T-helper 2 cell treated with Interferon-gamma antibody and Interleukin-4, amounts not matched to agents 100 ng/mL and 5 ng/mL, for 36 hours (primary cell): ENCODE data around the gene SMIM38. TPM values are rescaled to one million over a fixed set of nuclear protein-coding genes. Genes with fewer than 3 reads are reported as not detected.

Source experiments
- intact Hi-C: fragments of 100-400 bp; cut with micrococcal nuclease; formaldehyde crosslinking; loops from one replicate; pipeline ENCODE4 v1.15.1; 2023
- total RNA-seq: library from RNA; stranded (reverse); gene quantifications from 2 replicates; pipeline ENCODE4 v1.2.3, GENCODE V29; 2022

SMIM38 gene
- total RNA-seq, 1 donor from 2014 or later = 0.43 TPM

DNA sequence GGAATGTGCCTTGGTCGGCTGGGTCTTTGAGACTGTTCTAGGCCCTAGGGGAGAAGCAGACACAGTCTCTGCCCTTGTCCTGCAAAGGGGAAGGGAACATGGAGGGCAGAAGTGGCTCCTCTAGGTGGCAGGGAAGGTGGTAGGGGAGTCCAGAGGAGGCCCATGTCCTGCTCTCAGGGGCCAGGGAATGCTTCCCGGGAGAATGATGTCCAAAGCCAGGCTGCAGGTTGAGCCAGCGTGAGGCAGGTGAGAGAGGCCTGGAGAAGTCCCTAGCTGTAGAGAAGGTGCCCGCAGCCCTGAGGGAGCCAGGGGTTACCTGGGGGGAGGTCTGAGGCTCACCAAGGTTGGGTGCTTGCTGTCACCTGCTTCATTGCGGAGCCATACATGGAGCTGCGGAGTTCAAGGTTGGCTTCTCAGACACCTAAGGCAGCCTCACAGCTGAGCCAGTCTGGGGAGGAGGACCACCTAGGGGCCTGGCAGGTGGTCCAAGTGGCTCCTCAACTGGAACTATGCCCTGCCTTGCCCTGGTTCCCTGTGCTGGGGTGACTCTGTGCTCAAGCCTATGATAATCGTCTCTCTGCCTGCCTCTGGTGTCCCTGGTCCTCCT is 46.1 kb downstream of the SMIM38 start:
- intact Hi-C loops = no loop called here

GRCh38 chr11:69202511-69203221 is 46.9 kb downstream of the SMIM38 start:
- intact Hi-C loops = no loop called here

- intact Hi-C loops = no loop called here
Measured at GRCh38 chr11:69203381-69203780, 47.6 kb downstream of the SMIM38 start.

GRCh38 chr11:69203901-69204245 is 48.1 kb downstream of the SMIM38 start:
- intact Hi-C loops = no loop called here

DNA sequence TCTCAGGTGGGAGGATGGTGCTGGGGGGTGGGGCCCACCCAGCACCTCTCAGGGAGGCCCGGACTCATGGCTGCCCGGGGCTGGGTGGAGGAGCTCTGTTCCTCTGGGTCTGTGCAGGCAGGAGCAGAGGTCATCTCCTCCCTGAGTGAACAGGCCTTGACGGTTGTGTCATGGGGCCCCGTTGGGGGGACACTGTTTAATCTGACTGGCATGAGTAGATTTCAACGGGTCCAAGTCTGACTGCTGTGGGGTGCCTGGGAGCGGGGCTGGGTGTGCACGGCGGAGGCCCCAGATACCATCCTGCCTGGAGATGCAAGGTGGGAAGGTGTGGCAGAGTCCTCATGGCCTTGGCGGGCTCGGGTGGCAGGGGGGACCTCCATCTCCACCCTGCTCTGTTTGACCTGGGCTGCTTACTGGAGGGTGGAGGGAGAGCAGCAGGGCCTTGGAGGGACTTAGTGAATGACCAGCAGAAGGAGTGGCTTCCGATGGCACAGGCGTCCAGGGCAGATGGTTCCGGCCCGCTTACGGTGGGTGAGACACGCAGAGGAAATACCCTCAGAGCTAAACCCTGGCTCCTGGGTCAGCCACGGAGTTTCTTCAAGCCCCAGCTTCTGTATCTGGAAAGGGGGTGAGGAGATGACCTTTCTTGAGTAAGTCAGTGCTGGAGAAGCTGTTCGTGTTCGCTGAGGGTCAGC is 48.7 kb downstream of the SMIM38 start:
- intact Hi-C loops = no loop called here

DNA sequence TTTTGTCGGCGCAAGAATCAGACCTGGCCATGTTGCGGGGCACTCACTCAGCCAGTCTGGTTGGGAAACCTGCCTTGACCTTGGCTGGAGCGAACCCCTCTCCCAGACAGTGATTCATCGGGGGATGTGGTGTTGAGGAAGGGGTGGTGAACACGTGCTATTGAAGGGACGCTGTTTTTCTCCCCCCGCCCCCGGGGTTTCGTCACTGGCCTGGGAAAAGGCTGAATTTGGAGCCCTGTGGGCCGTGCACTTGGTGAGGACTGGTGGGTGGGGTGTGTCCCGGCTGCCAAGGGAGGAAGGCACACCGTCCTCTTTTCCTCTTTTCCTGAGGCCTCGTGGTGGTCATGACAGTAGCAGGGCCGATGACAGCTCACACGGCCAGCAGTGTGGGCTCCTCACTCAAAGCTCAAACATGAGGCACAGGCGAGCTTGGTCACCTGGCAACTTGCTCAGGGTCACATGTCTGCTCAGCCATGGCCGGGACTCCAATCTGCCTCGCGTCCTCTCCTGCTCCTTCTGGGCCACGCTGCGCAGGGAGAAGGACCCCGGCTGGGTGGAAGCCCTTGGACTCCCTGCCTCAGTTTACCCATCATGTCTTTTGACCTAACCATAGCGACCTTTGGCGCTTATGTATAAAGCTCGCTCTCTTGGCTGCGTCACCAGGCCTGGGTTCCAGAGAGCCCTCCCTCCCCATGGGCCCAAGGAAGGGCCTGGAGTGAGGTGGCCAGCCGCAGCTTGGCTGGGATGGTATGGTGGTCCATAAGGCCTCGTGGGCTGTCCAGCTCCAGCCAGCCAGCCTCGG is 49.4 kb downstream of the SMIM38 start:
- intact Hi-C loops = no loop called here

Other genes starting within 250 kb of the SMIM38 start
- not detected in 2 replicates for gene MRGPRD, start 174.9 kb upstream of the SMIM38 start, total RNA-seq
- not detected in 2 replicates for gene MRGPRF, start 142.7 kb upstream of the SMIM38 start, total RNA-seq
- 22.1 and 23.3 TPM in 2 replicates for gene TPCN2, start 107.0 kb upstream of the SMIM38 start, total RNA-seq
- gene MYEOV, start 138.2 kb downstream of the SMIM38 start, total RNA-seq = not detected in 2 replicates